ENCODE results near the gene ABHD16B.

Gene ABHD16B

GRCh38 chr20:63831646-63831992 is 29.7 kb upstream of the ABHD16B start:
- TF ChIP-seq, protein P1, sequence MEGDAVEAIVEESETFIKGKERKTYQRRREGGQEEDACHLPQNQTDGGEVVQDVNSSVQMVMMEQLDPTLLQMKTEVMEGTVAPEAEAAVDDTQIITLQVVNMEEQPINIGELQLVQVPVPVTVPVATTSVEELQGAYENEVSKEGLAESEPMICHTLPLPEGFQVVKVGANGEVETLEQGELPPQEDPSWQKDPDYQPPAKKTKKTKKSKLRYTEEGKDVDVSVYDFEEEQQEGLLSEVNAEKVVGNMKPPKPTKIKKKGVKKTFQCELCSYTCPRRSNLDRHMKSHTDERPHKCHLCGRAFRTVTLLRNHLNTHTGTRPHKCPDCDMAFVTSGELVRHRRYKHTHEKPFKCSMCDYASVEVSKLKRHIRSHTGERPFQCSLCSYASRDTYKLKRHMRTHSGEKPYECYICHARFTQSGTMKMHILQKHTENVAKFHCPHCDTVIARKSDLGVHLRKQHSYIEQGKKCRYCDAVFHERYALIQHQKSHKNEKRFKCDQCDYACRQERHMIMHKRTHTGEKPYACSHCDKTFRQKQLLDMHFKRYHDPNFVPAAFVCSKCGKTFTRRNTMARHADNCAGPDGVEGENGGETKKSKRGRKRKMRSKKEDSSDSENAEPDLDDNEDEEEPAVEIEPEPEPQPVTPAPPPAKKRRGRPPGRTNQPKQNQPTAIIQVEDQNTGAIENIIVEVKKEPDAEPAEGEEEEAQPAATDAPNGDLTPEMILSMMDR (IDR thresholded peaks at IDR 0.05; ENCODE audit: insufficient read depth, low read length, poor library complexity, severe bottlenecking), result no peak
- Histone ChIP-seq H3K27me3 (replicated peaks; ENCODE audit: control insufficient read depth, insufficient read depth, low read length) (no peaks in the 10 kb centered on the region; the same call in 1 of the 2 replicates), H3K36me3 (ENCODE audit: control insufficient read depth, insufficient read depth, low read length) (no peaks in the 10 kb centered on the region; the same call in 1 of the 2 replicates), H3K4me3 (replicated peaks; ENCODE audit: low read depth, low read length) (no peak overlapping the region; the same call in 1 of the 2 replicates)
- no peak for DNase-seq (ENCODE audit: extremely low read depth, insufficient read length)

GRCh38 chr20:63831993-63832686 is 29.2 kb upstream of the ABHD16B start:
- H3K4me3 ChIP-seq (replicated peaks; ENCODE audit: low read depth, low read length), result no peak overlapping the region

DNA sequence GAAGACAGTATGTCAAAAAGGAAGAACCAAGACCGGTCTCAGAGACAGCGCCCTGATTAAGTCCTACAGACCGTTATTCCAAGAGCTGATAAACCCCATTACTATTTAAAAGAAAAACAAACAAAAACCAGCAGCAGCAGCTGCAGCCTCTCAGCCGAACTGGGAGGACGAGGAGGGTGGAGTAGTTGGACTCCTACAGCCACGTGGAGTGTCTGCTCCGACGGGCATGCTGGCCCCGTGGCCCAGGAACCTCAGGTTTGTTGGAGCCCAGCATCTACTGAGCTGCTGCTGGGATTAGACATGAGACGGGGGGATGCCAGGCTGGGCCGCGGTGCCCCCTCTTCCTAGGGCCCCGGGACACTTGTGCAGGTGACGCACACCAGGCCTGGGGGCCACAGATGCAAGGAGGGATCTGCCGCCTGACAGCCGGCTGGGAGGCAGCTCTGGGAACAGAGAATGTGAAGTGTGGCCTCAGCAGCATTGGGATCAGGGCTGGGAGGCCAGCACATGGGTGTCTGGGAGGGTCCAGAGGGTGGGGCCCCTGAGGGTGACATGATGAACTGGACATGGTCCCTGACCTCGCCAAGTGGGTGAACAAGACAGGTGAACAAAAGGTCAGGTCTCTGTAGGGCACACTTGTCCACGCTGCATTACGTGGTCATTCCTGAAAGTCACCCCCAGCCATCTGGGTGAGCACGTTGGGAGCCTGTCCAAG is 27.4 kb upstream of the ABHD16B start:
- no peaks in the 10 kb centered on the region for H3K36me3 ChIP-seq (ENCODE audit: control insufficient read depth, insufficient read depth, low read length)

More at GRCh38 chr20:63831993-63832686, 29.2 kb upstream of the ABHD16B start:
- H3K36me3 ChIP-seq (ENCODE audit: control insufficient read depth, insufficient read depth, low read length), result no peaks in the 10 kb centered on the region; the same call in 1 of the 2 replicates
- TF ChIP-seq, protein P1 (IDR thresholded peaks at IDR 0.05; ENCODE audit: insufficient read depth, low read length, poor library complexity, severe bottlenecking), result no peak
- DNase-seq (ENCODE audit: extremely low read depth, insufficient read length), result no peak
- no peaks in the 10 kb centered on the region; the same call in 1 of the 2 replicates for H3K27me3 ChIP-seq (replicated peaks; ENCODE audit: control insufficient read depth, insufficient read depth, low read length)

DNA sequence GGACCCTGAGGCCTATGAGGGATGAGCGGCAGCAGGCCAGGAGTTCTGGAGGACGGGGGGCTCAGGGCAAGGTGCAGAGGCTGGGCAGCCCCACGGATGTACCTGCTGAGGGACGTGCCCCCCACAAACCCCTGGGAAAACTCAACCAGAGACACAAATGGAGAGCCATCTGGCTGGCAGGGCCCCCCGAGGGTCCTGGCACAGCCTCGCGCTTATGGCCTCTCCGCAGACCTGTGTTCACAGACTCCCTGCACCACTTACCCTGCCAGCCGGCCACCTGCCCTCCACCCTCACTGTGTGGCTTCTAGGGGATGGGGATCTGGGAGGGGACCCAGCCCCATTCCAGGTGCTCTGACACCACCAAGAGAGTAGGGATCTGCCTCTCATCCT is 26.8 kb upstream of the ABHD16B start:
- no peaks in the 10 kb centered on the region; the same call in 1 of the 2 replicates for H3K27me3 ChIP-seq (replicated peaks; ENCODE audit: control insufficient read depth, insufficient read depth, low read length)
- no peak overlapping the region for H3K4me3 ChIP-seq (replicated peaks; ENCODE audit: low read depth, low read length)

More for the DNA sequence above, 27.4 kb upstream of the ABHD16B start:
- DNase-seq (ENCODE audit: extremely low read depth, insufficient read length), result no peak
- H3K4me3 ChIP-seq (replicated peaks; ENCODE audit: low read depth, low read length), result no peak overlapping the region
- TF ChIP-seq, protein P1 (IDR thresholded peaks at IDR 0.05; ENCODE audit: insufficient read depth, low read length, poor library complexity, severe bottlenecking), result no peak
- no peaks in the 10 kb centered on the region; the same call in 1 of the 2 replicates for H3K27me3 ChIP-seq (replicated peaks; ENCODE audit: control insufficient read depth, insufficient read depth, low read length)

DNA sequence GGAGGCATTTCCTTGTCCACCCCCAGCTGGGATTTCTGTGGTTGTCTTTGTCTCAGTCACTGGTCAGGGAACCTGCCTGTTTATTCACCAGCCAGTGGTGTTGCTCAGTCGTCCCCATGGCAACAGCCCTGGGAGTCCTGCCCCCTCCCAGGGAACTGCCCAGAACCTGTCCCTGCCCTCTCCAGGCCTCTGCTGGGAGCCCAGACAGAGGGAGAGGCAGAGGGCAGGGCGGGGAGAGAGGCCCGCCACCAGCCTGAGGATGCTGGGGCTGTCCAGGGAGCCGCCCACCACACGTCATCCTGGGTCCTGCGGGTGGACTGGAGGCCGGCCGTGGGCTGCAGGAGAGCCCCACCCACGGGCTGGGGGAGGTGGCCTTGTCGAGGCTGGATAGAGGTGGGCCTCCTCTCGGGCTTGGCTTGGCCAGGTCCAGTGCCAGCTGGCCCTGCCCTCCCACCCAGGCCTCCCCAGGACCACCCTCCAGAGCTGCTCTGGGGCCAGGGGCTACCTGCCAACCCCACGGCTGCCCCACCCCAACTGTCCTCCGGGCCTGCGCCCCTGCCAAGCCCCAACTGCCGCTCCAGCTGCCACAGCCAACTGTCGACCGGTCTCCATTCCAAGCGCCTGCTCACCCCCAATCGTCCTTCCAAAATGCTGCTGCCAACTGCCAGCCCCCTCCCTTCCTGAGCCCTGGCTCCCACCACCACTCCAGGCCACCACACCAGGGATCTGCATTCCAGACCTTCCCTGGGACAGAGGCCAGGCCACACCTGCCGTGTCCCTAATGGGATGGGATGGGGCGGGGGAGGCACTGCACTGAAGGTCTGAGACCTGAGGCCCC is 26.1 kb upstream of the ABHD16B start:
- TF ChIP-seq, protein P1 (IDR thresholded peaks at IDR 0.05; ENCODE audit: insufficient read depth, low read length, poor library complexity, severe bottlenecking), result no peak
- Histone ChIP-seq H3K27me3 (replicated peaks; ENCODE audit: control insufficient read depth, insufficient read depth, low read length) (no peaks in the 10 kb centered on the region; the same call in 1 of the 2 replicates), H3K4me3 (replicated peaks; ENCODE audit: low read depth, low read length) (no peak overlapping the region), H3K36me3 (ENCODE audit: control insufficient read depth, insufficient read depth, low read length) (no peaks in the 10 kb centered on the region)
- DNase-seq (ENCODE audit: extremely low read depth, insufficient read length), result no peak

More for the DNA sequence above, 26.8 kb upstream of the ABHD16B start:
- DNase-seq (ENCODE audit: extremely low read depth, insufficient read length), result no peak
- H3K36me3 ChIP-seq (ENCODE audit: control insufficient read depth, insufficient read depth, low read length), result no peaks in the 10 kb centered on the region
- TF ChIP-seq, protein P1 (IDR thresholded peaks at IDR 0.05; ENCODE audit: insufficient read depth, low read length, poor library complexity, severe bottlenecking), result no peak
